Bronchial epithelial cell (primary cell): ENCODE results near the gene RBM23. TPM values are rescaled to one million over a fixed set of nuclear protein-coding genes. Genes with fewer than 3 reads are reported as not detected.

ENCODE experiments used
- DNase-seq: peaks from one replicate; pipeline ENCODE4 v3.0.0-alpha.2; 2010; ENCODE audit warnings: low read depth
- FAIRE-seq: peaks from 2 replicates; lab custom pipeline; 2011; peaks lifted over from hg19 to GRCh38; lab: Jason Lieb, UNC
- H3K27me3 ChIP-seq: 2 replicates; pipeline ENCODE4 v1.5.1; 2011; ENCODE audit warnings: low read length; ENCODE audit not compliant: control insufficient read depth, insufficient read depth
- H3K36me3 ChIP-seq: 2 replicates; pipeline ENCODE4 v1.5.1; 2011; ENCODE audit warnings: low read length; ENCODE audit not compliant: control insufficient read depth, insufficient read depth
- H3K4me3 ChIP-seq: 2 replicates; pipeline ENCODE4 v1.5.1; 2011; ENCODE audit warnings: mild to moderate bottlenecking, low read depth, low read length, control low read depth
- CTCF ChIP-seq: IDR thresholded peaks from 2 replicates; pipeline ENCODE4 v1.5.1; 2011; ENCODE audit warnings: mild to moderate bottlenecking, moderate library complexity, low read length, control low read depth, inconsistent platforms; ENCODE audit not compliant: insufficient read depth, severe bottlenecking
- total RNA-seq: library from RNA; depleted of rRNA; stranded (reverse); fragments of >200 nt; gene quantifications from 2 replicates; pipeline ENCODE4 v1.2.1, GENCODE V29; 2014

RBM23 gene
- total RNA-seq, 1 donor from 2014 or later = 26.6 TPM

GRCh38 chr14:22884076-22884737 is 34.7 kb downstream of the RBM23 start:
- TF ChIP-seq CTCF = no peak
- no peak overlapping the region for H3K4me3 ChIP-seq
- no peak for FAIRE-seq
- H3K36me3 ChIP-seq = no peaks in the 10 kb centered on the region
- DNase-seq = no peak
- H3K27me3 ChIP-seq = no peaks in the 10 kb centered on the region

- Histone ChIP-seq H3K36me3 (peaks cover 7% of the 10 kb centered on the region), H3K27me3 (no peaks in the 10 kb centered on the region), H3K4me3 (no peak within 1 kb of the TSS)
- no peak for TF ChIP-seq CTCF
- FAIRE-seq (no peak), DNase-seq (no peak)
Measured at GRCh38 chr14:22883173-22883976, 35.6 kb downstream of the RBM23 start, which contains the start of gene REM2. REM2 (plus strand) TSS chr14:22883222; CDS start chr14:22883288, 66 bp downstream.

- FAIRE-seq (no peak), DNase-seq (peak; percentile 74)
- peaks cover 13% of the 10 kb centered on the region for H3K36me3 ChIP-seq
- no peak overlapping the region for H3K4me3 ChIP-seq
- TF ChIP-seq CTCF = no peak
- no peaks in the 10 kb centered on the region for H3K27me3 ChIP-seq
Measured at GRCh38 chr14:22882529-22883172, 36.3 kb downstream of the RBM23 start.

GRCh38 chr14:22882064-22882463 is 36.9 kb downstream of the RBM23 start:
- peaks cover 18% of the 10 kb centered on the region for H3K36me3 ChIP-seq
- H3K27me3 ChIP-seq = no peaks in the 10 kb centered on the region
- no peak for DNase-seq
- no peak for TF ChIP-seq CTCF
- FAIRE-seq = no peak
- H3K4me3 ChIP-seq = no peak overlapping the region

GRCh38 chr14:22878271-22879246 is 40.4 kb downstream of the RBM23 start:
- no peak for FAIRE-seq
- H3K36me3 ChIP-seq = peaks cover 45% of the 10 kb centered on the region
- no peak for DNase-seq
- H3K27me3 ChIP-seq = no peaks in the 10 kb centered on the region
- TF ChIP-seq CTCF = no peak
- H3K4me3 ChIP-seq = no peak overlapping the region
